Measurements from ENCODE around the gene GBGT1.

DNA sequence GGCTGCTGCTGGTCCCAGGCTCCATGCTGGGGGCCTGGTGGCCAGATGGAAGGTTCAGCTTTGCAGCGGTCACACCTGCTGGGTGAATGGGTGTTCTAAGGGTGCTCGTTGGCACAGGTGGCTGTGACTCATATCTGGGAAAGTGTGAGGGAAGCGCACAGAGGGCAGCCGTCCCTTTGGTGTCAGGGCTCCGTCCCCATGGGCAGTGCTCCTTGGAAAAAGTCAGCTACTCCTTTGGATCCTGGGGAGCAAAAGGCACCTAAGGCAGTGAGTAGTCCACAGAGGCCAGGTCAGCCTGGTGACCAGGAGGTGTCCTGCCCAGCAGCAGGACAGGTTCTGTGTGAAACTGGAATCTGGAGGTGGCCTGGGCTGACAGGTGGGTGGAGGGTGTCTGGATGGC, 18.4 kb upstream of the GBGT1 start:
- TF ChIP-seq POLR2A (IDR thresholded peaks at IDR 0.05) (no peak), CTCF (IDR thresholded peaks at IDR 0.05) (no peak), POLR2AphosphoS5 (IDR thresholded peaks at IDR 0.05) (no peak)

Data from breast epithelium (tissue), 3 donors.